HCT116 (cell line): Measurements from ENCODE around the gene EGFR. TPM values are rescaled to one million over a fixed set of nuclear protein-coding genes. Genes with fewer than 3 reads are reported as not detected.

ENCODE experiments used
- ATAC-seq: fragments of 200-7000 bp; cut with Tn5 transposase; 2 replicates; pipeline ENCODE4 v1.9.1; 2020; ENCODE audit warnings: mild to moderate bottlenecking, moderate library complexity
- BruUV-seq: library from RNA; stranded (reverse); fragments of 400-500 nt; replicated peaks from 2 replicates; lab custom pipeline; 2021; lab: Mats Ljungman, UMichigan
- CTCF ChIA-PET: fragments of 300-600 bp; sonication (Branson Sonifier 250); formaldehyde crosslinking; loops from one replicate; lab custom pipeline; 2021; ENCODE audit warnings: antibody characterized with exemption; lab: Charles Lee
- POLR2A ChIA-PET: fragments of 300-600, 350-600 bp; sonication (Branson Sonifier 250); formaldehyde crosslinking; loops from one replicate; lab custom pipeline; 2021; ENCODE audit warnings: antibody characterized with exemption; lab: Charles Lee
- RAD21 ChIA-PET, 2 experiments: fragments of 300-600 bp; sonication (Branson Sonifier 250); formaldehyde crosslinking; loops; one replicate each; lab custom pipeline; 2023; ENCODE audit warnings: low total read pairs in 2 of 2; ENCODE audit not compliant: uncharacterized antibody in 2 of 2, unreplicated experiment in 2 of 2, low non-redundant PET in 1 of 2; lab: Charles Lee
- DNase-seq: peaks from one replicate; pipeline ENCODE4 v3.0.0-alpha.2; 2010; ENCODE audit warnings: low read depth, low spot score
- H2AFZ ChIP-seq: fragments of 200-600 bp; shearing (Covaris generic), sonication (generic); 2 replicates; pipeline ENCODE4 v1.6.1; 2017; ENCODE audit warnings: low read depth, mixed run types, mixed read lengths, antibody characterized with exemption, low read length; ENCODE audit not compliant: poor library complexity, severe bottlenecking
- H3K27ac ChIP-seq: 2 replicates; pipeline ENCODE4 v1.5.1; 2012; ENCODE audit warnings: low read depth, low read length
- H3K27me3 ChIP-seq: fragments of 200-600 bp; sonication (generic); 2 replicates; pipeline ENCODE4 v1.6.1; 2016; ENCODE audit warnings: mixed run types, low read length, mixed read lengths; ENCODE audit not compliant: insufficient read depth
- H3K36me3 ChIP-seq, 2 experiments: fragments of 200-500 bp in 1 of 2; fragments of 200-600 bp in 1 of 2; sonication (Bioruptor generic) in 1 of 2; sonication (generic) in 1 of 2; 2 replicates each; pipeline versions ENCODE4 v1.5.1 to v1.6.1; 2014 to 2016; ENCODE audit warnings: low read length in 2 of 2, inconsistent platforms in 1 of 2, mixed read lengths in 1 of 2, mixed run types in 1 of 2; ENCODE audit not compliant: insufficient read depth in 2 of 2, control insufficient read depth in 1 of 2
- H3K4me1 ChIP-seq, 2 experiments: fragments of 200-600 bp in 1 of 2; sonication (generic) in 1 of 2; 2 replicates each; pipeline versions ENCODE4 v1.5.1 to v1.6.1; 2012 to 2017; ENCODE audit warnings: low read length in 2 of 2, inconsistent platforms in 1 of 2, mild to moderate bottlenecking in 1 of 2, mixed read lengths in 1 of 2, mixed run types in 1 of 2, moderate library complexity in 1 of 2; ENCODE audit not compliant: insufficient read depth in 2 of 2, control insufficient read depth in 1 of 2
- H3K4me2 ChIP-seq: fragments of 200-600 bp; sonication (generic); 2 replicates; pipeline ENCODE4 v1.6.1; 2017; ENCODE audit warnings: mixed run types, low read length, mixed read lengths
- H3K4me3 ChIP-seq, 2 experiments: fragments of 200-600 bp in 1 of 2; sonication (generic) in 1 of 2; replicated peaks in 1 of 2; 2 replicates each; pipeline ENCODE4 v1.5.1; 2011 to 2016; ENCODE audit warnings: low read length in 2 of 2, control low read depth in 1 of 2, low read depth in 1 of 2, mild to moderate bottlenecking in 1 of 2, mixed read lengths in 1 of 2, mixed run types in 1 of 2
- H3K79me2 ChIP-seq: fragments of 200-600 bp; sonication (generic); 2 replicates; pipeline ENCODE4 v1.6.1; 2017; ENCODE audit warnings: mild to moderate bottlenecking, mixed run types, low read length, moderate library complexity, mixed read lengths; ENCODE audit not compliant: insufficient read depth
- H3K9ac ChIP-seq: fragments of 200-600 bp; sonication (generic); 2 replicates; pipeline ENCODE4 v1.6.1; 2016; ENCODE audit warnings: low read length, mixed read lengths
- H3K9me2 ChIP-seq: fragments of 200-600 bp; sonication (generic), shearing (Covaris generic); 2 replicates; pipeline ENCODE4 v1.6.1; 2017; ENCODE audit warnings: mixed run types, mild to moderate bottlenecking, moderate library complexity; ENCODE audit not compliant: insufficient read depth
- H3K9me3 ChIP-seq, 2 experiments: fragments of 200-500 bp in 1 of 2; fragments of 200-600 bp in 1 of 2; sonication (Bioruptor generic) in 1 of 2; sonication (generic) in 1 of 2; 2 replicates each; pipeline ENCODE4 v1.6.1; 2014 to 2017; ENCODE audit warnings: low read length in 2 of 2, mixed read lengths in 2 of 2, inconsistent platforms in 1 of 2, low read depth in 1 of 2, mild to moderate bottlenecking in 1 of 2, mixed run types in 1 of 2, moderate library complexity in 1 of 2; ENCODE audit not compliant: control insufficient read depth in 1 of 2, insufficient read depth in 1 of 2
- H4K20me1 ChIP-seq: fragments of 200-600 bp; sonication (generic), shearing (Covaris generic); 2 replicates; pipeline ENCODE4 v1.6.1; 2017; ENCODE audit warnings: mixed run types, mild to moderate bottlenecking, moderate library complexity; ENCODE audit not compliant: insufficient read depth
- CBX3 ChIP-seq: IDR thresholded peaks from 2 replicates; pipeline ENCODE4 v1.6.1; 2012; ENCODE audit warnings: low read depth
- CEBPB ChIP-seq: IDR thresholded peaks from 2 replicates; pipeline ENCODE4 v1.6.1; 2012; ENCODE audit warnings: low read depth
- EGR1 ChIP-seq: IDR thresholded peaks from 2 replicates; pipeline ENCODE4 v1.6.1; 2012; ENCODE audit warnings: low read depth
- ELF1 ChIP-seq: IDR thresholded peaks from 2 replicates; pipeline ENCODE4 v1.6.1; 2012; ENCODE audit warnings: low read depth, borderline replicate concordance
- FOSL1 ChIP-seq: IDR thresholded peaks from 2 replicates; pipeline ENCODE4 v1.6.1; 2012; ENCODE audit warnings: low read depth
- JUND ChIP-seq: IDR thresholded peaks from 2 replicates; pipeline ENCODE4 v1.6.1; 2012
- POLR2A ChIP-seq: IDR thresholded peaks from 2 replicates; pipeline ENCODE4 v1.7.0; 2011; ENCODE audit warnings: borderline replicate concordance; ENCODE audit not compliant: insufficient read depth, insufficient read length; ENCODE audit errors: extremely low read depth
- SRF ChIP-seq: IDR thresholded peaks from 2 replicates; pipeline ENCODE4 v1.6.1; 2012; ENCODE audit warnings: low read depth
- ZNF274 ChIP-seq: fragments of 200-500 bp; sonication (Bioruptor generic); IDR thresholded peaks from 2 replicates; pipeline ENCODE4 v1.6.1; 2014; ENCODE audit warnings: mild to moderate bottlenecking, low read depth, low read length, inconsistent platforms
- intact Hi-C: fragments of 100-400 bp; cut with micrococcal nuclease; formaldehyde crosslinking; loops from 2 replicates; pipeline ENCODE4 v1.10.0; 2022
- total RNA-seq: library from RNA; stranded (reverse); gene quantifications from one replicate; pipeline ENCODE4 v1.2.1, GENCODE V29; 2021; ENCODE audit not compliant: unreplicated experiment
- TF ChIP-seq, protein P1 (sequence below), 3 experiments: fragments of 200-600 bp in 1 of 3; sonication (generic) in 1 of 3; IDR thresholded peaks in 2 of 3; conservative IDR thresholded peaks in 1 of 3; 2 replicates each; pipeline ENCODE4 v1.5.1; 2012 to 2017; ENCODE audit warnings: low read depth in 2 of 3, low read length in 2 of 3, antibody characterized with exemption in 1 of 3, borderline replicate concordance in 1 of 3, control low read depth in 1 of 3, mild to moderate bottlenecking in 1 of 3, mixed read lengths in 1 of 3, mixed run types in 1 of 3, moderate library complexity in 1 of 3; ENCODE audit not compliant: insufficient read depth in 1 of 3

Gene EGFR
- total RNA-seq, 1 experiment from 2014 or later, result 71.5 TPM

DNA sequence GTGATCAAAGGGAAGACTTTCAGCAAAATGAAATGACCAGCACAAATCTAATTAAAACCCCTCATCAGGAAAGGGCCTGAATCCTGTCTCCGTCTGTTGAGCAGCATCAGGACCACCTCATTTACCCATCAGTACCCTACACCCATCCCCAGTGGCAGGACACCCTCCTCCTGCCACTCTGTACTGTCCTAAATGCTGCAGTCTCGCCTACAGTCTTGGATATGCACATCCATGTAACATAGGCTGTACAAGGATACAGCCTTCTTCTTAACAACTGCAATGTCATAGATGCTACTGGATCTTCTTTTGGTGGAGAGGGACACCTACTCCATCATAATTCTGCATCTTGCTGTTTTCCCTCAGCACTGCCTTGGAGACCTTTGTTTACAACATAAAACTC is 206.0 kb downstream of the EGFR start:
- H3K27ac ChIP-seq, result no peak overlapping the region
- H3K36me3 ChIP-seq, result no peaks in the 10 kb centered on the region
- TF ChIP-seq EGR1, result no peak
- TF ChIP-seq SRF, result no peak
- no peak for DNase-seq
- H4K20me1 ChIP-seq, result no peaks in the 10 kb centered on the region
- ATAC-seq, result no peak
- no peaks in the 10 kb centered on the region for H3K27me3 ChIP-seq
- H3K4me1 ChIP-seq, result peaks cover 0 to 3% of the 10 kb centered on the region in 2 experiments; a peak in 1 of 4 replicates
- H2AFZ ChIP-seq, result no peak overlapping the region
- no peak overlapping the region for H3K4me3 ChIP-seq
- BruUV-seq, result no TSS peak
- no peaks in the 10 kb centered on the region for H3K9me2 ChIP-seq
- intact Hi-C loops, result no loop called here
- no peaks in the 10 kb centered on the region for H3K79me2 ChIP-seq
- no peak overlapping the region for H3K9ac ChIP-seq
- POLR2A ChIA-PET, result no interaction called here
- RAD21 ChIA-PET, result no interaction called here
- no peak overlapping the region for H3K4me2 ChIP-seq
- H3K9me3 ChIP-seq, result no peaks in the 10 kb centered on the region
- CTCF ChIA-PET, result no interaction called here

DNA sequence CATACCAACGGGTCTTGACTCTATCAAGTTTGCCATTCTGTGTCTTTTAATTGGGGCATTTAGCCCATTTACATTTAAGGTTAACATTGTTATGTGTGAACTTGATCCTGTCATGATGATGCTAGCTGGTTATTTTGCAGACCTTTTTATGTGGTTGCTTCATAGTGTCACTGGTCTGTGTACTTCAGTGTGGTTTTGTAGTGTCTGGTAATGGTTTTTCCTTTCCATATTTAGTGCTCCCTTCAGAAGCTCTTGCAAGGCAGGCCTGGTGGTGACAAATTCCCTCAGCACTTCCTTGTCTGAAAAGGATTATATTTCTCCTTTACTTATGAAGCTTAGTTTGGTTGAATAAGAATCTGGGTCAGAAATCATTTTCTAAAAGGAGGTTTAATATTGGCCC is 211.2 kb downstream of the EGFR start:
- Histone ChIP-seq H3K36me3 (no peaks in the 10 kb centered on the region), H3K27me3 (no peaks in the 10 kb centered on the region), H3K9me2 (no peaks in the 10 kb centered on the region), H3K9ac (no peak overlapping the region), H2AFZ (no peak overlapping the region), H3K4me2 (no peak overlapping the region), H4K20me1 (no peaks in the 10 kb centered on the region), H3K27ac (no peak overlapping the region), H3K4me1 (no peaks in the 10 kb centered on the region), H3K4me3 (no peak overlapping the region), H3K79me2 (no peaks in the 10 kb centered on the region), H3K9me3 (no peaks in the 10 kb centered on the region)
- ChIA-PET RAD21 (no interaction called here), CTCF (no interaction called here), POLR2A (no interaction called here)
- DNase-seq (no peak), ATAC-seq (no peak)
- TF ChIP-seq POLR2A (no peak), ZNF274 (no peak), CBX3 (no peak), FOSL1 (no peak), ELF1 (no peak), JUND (no peak), CEBPB (no peak)
- TF ChIP-seq, protein P1, sequence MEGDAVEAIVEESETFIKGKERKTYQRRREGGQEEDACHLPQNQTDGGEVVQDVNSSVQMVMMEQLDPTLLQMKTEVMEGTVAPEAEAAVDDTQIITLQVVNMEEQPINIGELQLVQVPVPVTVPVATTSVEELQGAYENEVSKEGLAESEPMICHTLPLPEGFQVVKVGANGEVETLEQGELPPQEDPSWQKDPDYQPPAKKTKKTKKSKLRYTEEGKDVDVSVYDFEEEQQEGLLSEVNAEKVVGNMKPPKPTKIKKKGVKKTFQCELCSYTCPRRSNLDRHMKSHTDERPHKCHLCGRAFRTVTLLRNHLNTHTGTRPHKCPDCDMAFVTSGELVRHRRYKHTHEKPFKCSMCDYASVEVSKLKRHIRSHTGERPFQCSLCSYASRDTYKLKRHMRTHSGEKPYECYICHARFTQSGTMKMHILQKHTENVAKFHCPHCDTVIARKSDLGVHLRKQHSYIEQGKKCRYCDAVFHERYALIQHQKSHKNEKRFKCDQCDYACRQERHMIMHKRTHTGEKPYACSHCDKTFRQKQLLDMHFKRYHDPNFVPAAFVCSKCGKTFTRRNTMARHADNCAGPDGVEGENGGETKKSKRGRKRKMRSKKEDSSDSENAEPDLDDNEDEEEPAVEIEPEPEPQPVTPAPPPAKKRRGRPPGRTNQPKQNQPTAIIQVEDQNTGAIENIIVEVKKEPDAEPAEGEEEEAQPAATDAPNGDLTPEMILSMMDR (IDR thresholded peaks at IDR 0.05 in 2 of 3, conservative IDR thresholded peaks at IDR 0.05 in 1 of 3; ENCODE audit: borderline replicate concordance in 1 of 3, insufficient read depth in 1 of 3, low read depth in 2 of 3, low read length in 2 of 3), result no peak
- intact Hi-C loops, result no loop called here
- no TSS peak for BruUV-seq
